ENCODE measurements around the gene GPT2. TPM values are rescaled to one million over a fixed set of nuclear protein-coding genes. Genes with fewer than 3 reads are reported as not detected.

Gene GPT2
- total RNA-seq, 1 donor from 2014 or later: 70.2 TPM

DNA sequence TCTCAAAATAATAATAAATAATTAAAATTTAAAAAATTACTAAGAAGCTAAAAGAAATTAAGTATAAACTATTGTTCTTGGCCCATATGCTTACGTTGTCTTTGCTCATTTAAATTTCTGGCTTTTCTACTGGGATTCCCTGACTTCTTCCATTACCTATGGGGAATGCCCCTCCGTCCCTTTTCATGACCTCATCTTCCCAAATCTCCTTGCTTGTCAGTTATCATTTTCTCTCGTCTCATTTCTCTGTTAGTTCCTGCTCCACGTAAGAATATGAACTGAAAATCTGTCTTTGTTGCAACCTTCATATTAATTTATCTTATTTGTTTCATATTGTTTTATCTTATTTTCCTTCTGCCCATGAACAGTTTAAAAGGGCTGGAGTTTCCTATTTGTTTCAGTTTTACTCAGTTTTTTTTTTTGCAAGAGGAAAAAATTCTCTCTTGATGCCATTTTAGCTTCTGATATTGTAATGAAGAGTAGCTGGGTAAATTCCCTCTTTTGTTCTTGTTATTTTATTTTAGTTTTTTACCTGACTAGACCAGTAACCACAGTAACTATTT lies 91.8 kb downstream of the GPT2 start:
- Histone ChIP-seq H3K27me3 (ENCODE audit: insufficient read depth, low read length) (no peaks in the 10 kb centered on the region), H2AFZ (ENCODE audit: low read depth, low read length) (no peak overlapping the region), H3K4me2 (ENCODE audit: low read length) (no peak overlapping the region), H3K36me3 (ENCODE audit: insufficient read depth, low read length) (no peaks in the 10 kb centered on the region), H3K79me2 (ENCODE audit: insufficient read depth, low read length) (peaks cover 27% of the 10 kb centered on the region), H3K4me1 (ENCODE audit: insufficient read depth, low read length) (peaks cover 15% of the 10 kb centered on the region), H3K4me3 (ENCODE audit: insufficient read depth, low read depth, low read length) (no peak overlapping the region), H3K27ac (ENCODE audit: low read depth, low read length) (no peak overlapping the region), H3K9ac (ENCODE audit: low read length) (no peak overlapping the region), H3K9me3 (ENCODE audit: insufficient read depth, low read depth, low read length) (no peaks in the 10 kb centered on the region), H4K20me1 (ENCODE audit: insufficient read depth, low read length) (peaks cover 19% of the 10 kb centered on the region)
- TF ChIP-seq, protein P1, sequence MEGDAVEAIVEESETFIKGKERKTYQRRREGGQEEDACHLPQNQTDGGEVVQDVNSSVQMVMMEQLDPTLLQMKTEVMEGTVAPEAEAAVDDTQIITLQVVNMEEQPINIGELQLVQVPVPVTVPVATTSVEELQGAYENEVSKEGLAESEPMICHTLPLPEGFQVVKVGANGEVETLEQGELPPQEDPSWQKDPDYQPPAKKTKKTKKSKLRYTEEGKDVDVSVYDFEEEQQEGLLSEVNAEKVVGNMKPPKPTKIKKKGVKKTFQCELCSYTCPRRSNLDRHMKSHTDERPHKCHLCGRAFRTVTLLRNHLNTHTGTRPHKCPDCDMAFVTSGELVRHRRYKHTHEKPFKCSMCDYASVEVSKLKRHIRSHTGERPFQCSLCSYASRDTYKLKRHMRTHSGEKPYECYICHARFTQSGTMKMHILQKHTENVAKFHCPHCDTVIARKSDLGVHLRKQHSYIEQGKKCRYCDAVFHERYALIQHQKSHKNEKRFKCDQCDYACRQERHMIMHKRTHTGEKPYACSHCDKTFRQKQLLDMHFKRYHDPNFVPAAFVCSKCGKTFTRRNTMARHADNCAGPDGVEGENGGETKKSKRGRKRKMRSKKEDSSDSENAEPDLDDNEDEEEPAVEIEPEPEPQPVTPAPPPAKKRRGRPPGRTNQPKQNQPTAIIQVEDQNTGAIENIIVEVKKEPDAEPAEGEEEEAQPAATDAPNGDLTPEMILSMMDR (IDR thresholded peaks at IDR 0.05; ENCODE audit: insufficient read depth, low read depth, low read length): no peak
- no peak for TF ChIP-seq EZH2 (IDR thresholded peaks at IDR 0.05; ENCODE audit: insufficient read depth, low read length)
- DNase-seq (ENCODE audit: low read depth) (no peak), FAIRE-seq (no peak)
- no peaks in the 10 kb centered on the region for H3K27me3 Mint-ChIP-seq (ENCODE audit: low read depth, unreplicated experiment)
- H3K9me3 Mint-ChIP-seq (ENCODE audit: unreplicated experiment): no peaks in the 10 kb centered on the region
- no peak overlapping the region for H3K27ac Mint-ChIP-seq (ENCODE audit: unreplicated experiment)
- H3K4me1 Mint-ChIP-seq (ENCODE audit: low read depth, unreplicated experiment): peaks cover 9% of the 10 kb centered on the region
- H3K36me3 Mint-ChIP-seq (ENCODE audit: low read depth, unreplicated experiment): peaks cover 3% of the 10 kb centered on the region
- no peak overlapping the region for H3K4me3 Mint-ChIP-seq (ENCODE audit: unreplicated experiment)

DNA sequence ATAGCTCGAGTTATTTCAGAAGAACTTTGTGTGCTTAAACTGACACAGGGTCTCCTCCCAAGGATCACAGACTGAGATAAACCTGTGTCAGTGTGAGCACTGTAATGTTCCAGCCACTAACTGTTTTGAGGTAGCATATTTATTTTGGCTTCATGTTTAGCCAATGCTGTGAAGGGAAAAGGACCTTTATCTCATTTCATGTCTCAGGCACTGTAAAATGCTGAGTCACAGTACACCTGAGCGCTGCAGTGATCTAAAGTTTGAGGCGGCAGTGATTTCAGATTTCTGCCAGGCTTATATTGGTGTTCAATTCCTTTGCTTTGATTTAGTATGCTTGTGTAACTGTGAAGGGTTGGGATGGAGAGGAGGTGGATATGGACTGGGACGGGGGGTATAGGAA lies 92.4 kb downstream of the GPT2 start:
- Mint-ChIP-seq H3K27ac (ENCODE audit: unreplicated experiment) (no peak overlapping the region), H3K9me3 (ENCODE audit: unreplicated experiment) (no peaks in the 10 kb centered on the region), H3K4me1 (ENCODE audit: low read depth, unreplicated experiment) (peaks cover 5% of the 10 kb centered on the region), H3K4me3 (ENCODE audit: unreplicated experiment) (no peak overlapping the region), H3K27me3 (ENCODE audit: low read depth, unreplicated experiment) (no peaks in the 10 kb centered on the region), H3K36me3 (ENCODE audit: low read depth, unreplicated experiment) (no peaks in the 10 kb centered on the region)
- FAIRE-seq: no peak
- Histone ChIP-seq H3K4me3 (ENCODE audit: insufficient read depth, low read depth, low read length) (no peak overlapping the region), H3K4me1 (ENCODE audit: insufficient read depth, low read length) (peaks cover 15% of the 10 kb centered on the region), H3K9ac (ENCODE audit: low read length) (no peak overlapping the region), H3K27ac (ENCODE audit: low read depth, low read length) (no peak overlapping the region), H4K20me1 (ENCODE audit: insufficient read depth, low read length) (peaks cover 13% of the 10 kb centered on the region), H3K9me3 (ENCODE audit: insufficient read depth, low read depth, low read length) (no peaks in the 10 kb centered on the region), H3K79me2 (ENCODE audit: insufficient read depth, low read length) (peaks cover 22% of the 10 kb centered on the region), H3K36me3 (ENCODE audit: insufficient read depth, low read length) (no peaks in the 10 kb centered on the region), H3K27me3 (ENCODE audit: insufficient read depth, low read length) (no peaks in the 10 kb centered on the region), H3K4me2 (ENCODE audit: low read length) (no peak overlapping the region), H2AFZ (ENCODE audit: low read depth, low read length) (no peak overlapping the region)
- no peak for TF ChIP-seq EZH2 (IDR thresholded peaks at IDR 0.05; ENCODE audit: insufficient read depth, low read length)
- TF ChIP-seq, protein P1 (IDR thresholded peaks at IDR 0.05; ENCODE audit: insufficient read depth, low read depth, low read length): no peak
- no peak for DNase-seq (ENCODE audit: low read depth)

Other genes with a start within 250 kb of the GPT2 start
- gene VPS35, start 195.2 kb upstream of the GPT2 start, total RNA-seq: 135 and 137 TPM in 2 replicates
- gene ORC6, start 194.7 kb upstream of the GPT2 start, total RNA-seq: 11.4 and 16.9 TPM in 2 replicates
- gene MYLK3, start 136.0 kb upstream of the GPT2 start, total RNA-seq: 0.82 and 1.3 TPM in 2 replicates
- 20.5 and 25.0 TPM in 2 replicates for gene C16orf87, start 53.2 kb upstream of the GPT2 start, total RNA-seq
- gene DNAJA2, start 89.3 kb downstream of the GPT2 start, total RNA-seq: 65.9 and 76.1 TPM in 2 replicates

Data from astrocyte (in vitro differentiated cells and primary cell).